ENCODE results near the gene CENPX.

DNA sequence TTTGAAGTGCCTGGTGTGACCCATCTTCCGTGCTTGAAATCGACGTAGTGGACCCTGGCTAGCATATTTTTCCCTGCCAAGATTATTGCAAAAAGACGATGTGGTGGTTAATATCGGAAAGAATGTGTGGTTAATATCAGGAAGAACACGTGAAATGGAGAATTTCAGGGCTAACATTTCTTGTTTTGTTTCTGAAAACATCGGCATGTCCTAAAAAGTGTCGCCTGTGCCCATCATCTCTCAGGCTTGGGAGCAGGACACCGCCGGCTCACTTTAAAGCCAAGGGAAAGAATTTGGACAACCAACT, 15.2 kb upstream of the CENPX start:
- no peak for TF ChIP-seq KDM1A (CRISPR knock-in tag; IDR thresholded peaks at IDR 0.05)
- TF ChIP-seq, protein P1, sequence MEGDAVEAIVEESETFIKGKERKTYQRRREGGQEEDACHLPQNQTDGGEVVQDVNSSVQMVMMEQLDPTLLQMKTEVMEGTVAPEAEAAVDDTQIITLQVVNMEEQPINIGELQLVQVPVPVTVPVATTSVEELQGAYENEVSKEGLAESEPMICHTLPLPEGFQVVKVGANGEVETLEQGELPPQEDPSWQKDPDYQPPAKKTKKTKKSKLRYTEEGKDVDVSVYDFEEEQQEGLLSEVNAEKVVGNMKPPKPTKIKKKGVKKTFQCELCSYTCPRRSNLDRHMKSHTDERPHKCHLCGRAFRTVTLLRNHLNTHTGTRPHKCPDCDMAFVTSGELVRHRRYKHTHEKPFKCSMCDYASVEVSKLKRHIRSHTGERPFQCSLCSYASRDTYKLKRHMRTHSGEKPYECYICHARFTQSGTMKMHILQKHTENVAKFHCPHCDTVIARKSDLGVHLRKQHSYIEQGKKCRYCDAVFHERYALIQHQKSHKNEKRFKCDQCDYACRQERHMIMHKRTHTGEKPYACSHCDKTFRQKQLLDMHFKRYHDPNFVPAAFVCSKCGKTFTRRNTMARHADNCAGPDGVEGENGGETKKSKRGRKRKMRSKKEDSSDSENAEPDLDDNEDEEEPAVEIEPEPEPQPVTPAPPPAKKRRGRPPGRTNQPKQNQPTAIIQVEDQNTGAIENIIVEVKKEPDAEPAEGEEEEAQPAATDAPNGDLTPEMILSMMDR (CRISPR knock-in tag; IDR thresholded peaks at IDR 0.05): no peak
- TF ChIP-seq EHMT2 (IDR thresholded peaks at IDR 0.05; ENCODE audit: borderline replicate concordance, low read depth, low read length): no peak

Data from HepG2 (cell line).